ENCODE measurements around the gene ZNF200. TPM values are rescaled to one million over a fixed set of nuclear protein-coding genes. Genes with fewer than 3 reads are reported as not detected.

ZNF200 gene
- total RNA-seq, 1 experiment from 2014 or later: 5.0 TPM

- Histone ChIP-seq H3K9ac (ENCODE audit: low read length) (no peak overlapping the region), H3K36me3 (ENCODE audit: low read depth, low read length) (no peaks in the 10 kb centered on the region), H3F3A (ENCODE audit: low read length, unreplicated experiment) (no peaks in the 10 kb centered on the region), H3K9me2 (replicated peaks; ENCODE audit: low read length) (no peaks in the 10 kb centered on the region), H3K79me2 (ENCODE audit: low read length) (no peaks in the 10 kb centered on the region), H2AFZ (ENCODE audit: low read length) (no peak overlapping the region), H3K4me3 (ENCODE audit: low read length) (no peak overlapping the region), H3K9me3 (ENCODE audit: low read length) (no peaks in the 10 kb centered on the region), H3K27me3 (ENCODE audit: low read length) (no peaks in the 10 kb centered on the region), H3K4me1 (ENCODE audit: insufficient read depth, low read length) (no peaks in the 10 kb centered on the region), H3K4me2 (ENCODE audit: low read length) (no peak overlapping the region), H4K20me1 (ENCODE audit: low read length) (no peaks in the 10 kb centered on the region), H3K27ac (ENCODE audit: low read length) (no peak overlapping the region)
- ChIA-PET POLR2A (ENCODE audit: unreplicated experiment) (no interaction called here), CTCF (no interaction called here)
- TF ChIP-seq EZH2phosphoT487 (IDR thresholded peaks at IDR 0.05; ENCODE audit: borderline replicate concordance, low read length) (no peak), CTCF (conservative IDR thresholded peaks at IDR 0.05; ENCODE audit: low read depth, low read length) (no peak), EZH2 (IDR thresholded peaks at IDR 0.05; ENCODE audit: low read length, unreplicated experiment) (no peak)
- no peak for ATAC-seq
- no TSS peak for BruUV-seq (replicated peaks)
- intact Hi-C loops (cut with micrococcal nuclease): no loop called here
- no peak for DNase-seq
Observed at GRCh38 chr16:3242709-3243108, 7.8 kb upstream of the ZNF200 start.

GRCh38 chr16:3241761-3242160 lies 6.8 kb upstream of the ZNF200 start:
- no TSS peak for BruUV-seq (replicated peaks)
- Histone ChIP-seq H3K79me2 (ENCODE audit: low read length) (no peaks in the 10 kb centered on the region), H4K20me1 (ENCODE audit: low read length) (no peaks in the 10 kb centered on the region), H2AFZ (ENCODE audit: low read length) (no peak overlapping the region), H3K9ac (ENCODE audit: low read length) (no peak overlapping the region), H3K36me3 (ENCODE audit: low read depth, low read length) (no peaks in the 10 kb centered on the region), H3K27ac (ENCODE audit: low read length) (no peak overlapping the region), H3K27me3 (ENCODE audit: low read length) (no peaks in the 10 kb centered on the region), H3F3A (ENCODE audit: low read length, unreplicated experiment) (no peaks in the 10 kb centered on the region), H3K4me3 (ENCODE audit: low read length) (no peak overlapping the region), H3K4me2 (ENCODE audit: low read length) (no peak overlapping the region), H3K9me2 (replicated peaks; ENCODE audit: low read length) (no peaks in the 10 kb centered on the region), H3K4me1 (ENCODE audit: insufficient read depth, low read length) (no peaks in the 10 kb centered on the region), H3K9me3 (ENCODE audit: low read length) (no peaks in the 10 kb centered on the region)
- DNase-seq: no peak
- TF ChIP-seq EZH2phosphoT487 (IDR thresholded peaks at IDR 0.05; ENCODE audit: borderline replicate concordance, low read length) (no peak), CTCF (conservative IDR thresholded peaks at IDR 0.05; ENCODE audit: low read depth, low read length) (no peak), EZH2 (IDR thresholded peaks at IDR 0.05; ENCODE audit: low read length, unreplicated experiment) (no peak)
- CTCF ChIA-PET: no interaction called here
- no peak for ATAC-seq
- intact Hi-C loops (cut with micrococcal nuclease): no loop called here
- POLR2A ChIA-PET (ENCODE audit: unreplicated experiment): no interaction called here

GRCh38 chr16:3235856-3236669 lies 1.1 kb upstream of the ZNF200 start:
- Histone ChIP-seq H3K36me3 (ENCODE audit: low read depth, low read length) (peaks cover 27% of the 10 kb centered on the region), H3K4me2 (ENCODE audit: low read length) (no peak overlapping the region), H2AFZ (ENCODE audit: low read length) (no peak overlapping the region), H3K79me2 (ENCODE audit: low read length) (peaks cover 15% of the 10 kb centered on the region), H4K20me1 (ENCODE audit: low read length) (no peaks in the 10 kb centered on the region), H3K27me3 (ENCODE audit: low read length) (no peaks in the 10 kb centered on the region), H3K9me3 (ENCODE audit: low read length) (no peaks in the 10 kb centered on the region; the same call in 1 of the 2 replicates), H3K27ac (ENCODE audit: low read length) (no peak overlapping the region), H3K4me3 (ENCODE audit: low read length) (no peak overlapping the region), H3K9ac (ENCODE audit: low read length) (no peak overlapping the region), H3K4me1 (ENCODE audit: insufficient read depth, low read length) (peaks cover 8% of the 10 kb centered on the region; the same call in 1 of the 2 replicates), H3F3A (ENCODE audit: low read length, unreplicated experiment) (no peaks in the 10 kb centered on the region), H3K9me2 (replicated peaks; ENCODE audit: low read length) (no peaks in the 10 kb centered on the region)
- TF ChIP-seq CTCF (conservative IDR thresholded peaks at IDR 0.05; ENCODE audit: low read depth, low read length): no peak
- no peak for TF ChIP-seq EZH2 (IDR thresholded peaks at IDR 0.05; ENCODE audit: low read length, unreplicated experiment)
- no peak for TF ChIP-seq EZH2phosphoT487 (IDR thresholded peaks at IDR 0.05; ENCODE audit: borderline replicate concordance, low read length)
- DNase-seq: peak; percentile 19
- no TSS peak for BruUV-seq (replicated peaks)
- CTCF ChIA-PET: no interaction called here
- ATAC-seq: no peak
- intact Hi-C loops (cut with micrococcal nuclease): no loop called here
- POLR2A ChIA-PET (ENCODE audit: unreplicated experiment): no interaction called here

All from PC-3 (cell line).